WTC11 (cell line): ENCODE measurements around the gene LCE2A. TPM values are rescaled to one million over a fixed set of nuclear protein-coding genes. Genes with fewer than 3 reads are reported as not detected.
"Not testable (repeated sequence)": the region's sequence is repeated elsewhere in the genome, so short reads cannot be mapped to it uniquely, and the experiment has no call there.

Experiments used
- ATAC-seq: fragments of 200-7000 bp; cut with Tn5 transposase; 2 replicates; pipeline ENCODE4 v1.10.0; 2021; ENCODE audit warnings: mild to moderate bottlenecking, moderate library complexity
- CTCF ChIA-PET: fragments of 300-600 bp; sonication (Branson Sonifier 250); formaldehyde crosslinking; loops from one replicate; lab custom pipeline; 2021; ENCODE audit warnings: antibody characterized with exemption; lab: Charles Lee
- POLR2A ChIA-PET: fragments of 350-600 bp; sonication (Branson Sonifier 250); formaldehyde crosslinking; loops from one replicate; lab custom pipeline; 2021; ENCODE audit warnings: antibody characterized with exemption; lab: Charles Lee
- DNase-seq: peaks from one replicate; pipeline ENCODE4 v3.0.0; 2021; ENCODE audit warnings: low spot score
- H3K27ac Mint-ChIP-seq: 2 replicates; pipeline ENCODE4 v1.8.0; 2021; ENCODE audit warnings: mixed read lengths
- H3K27me3 Mint-ChIP-seq: 2 replicates; pipeline ENCODE4 v1.8.0; 2021; ENCODE audit warnings: low read depth, mild to moderate bottlenecking, moderate library complexity, mixed read lengths
- H3K36me3 Mint-ChIP-seq: 2 replicates; pipeline ENCODE4 v1.8.0; 2021; ENCODE audit warnings: mixed read lengths
- H3K4me1 Mint-ChIP-seq: 2 replicates; pipeline ENCODE4 v1.8.0; 2022; ENCODE audit warnings: mixed read lengths
- H3K4me3 Mint-ChIP-seq: 2 replicates; pipeline ENCODE4 v1.8.0; 2021; ENCODE audit warnings: mild to moderate bottlenecking, moderate library complexity, mixed read lengths
- H3K9me3 Mint-ChIP-seq: 2 replicates; pipeline ENCODE4 v1.8.0; 2021; ENCODE audit warnings: mixed read lengths
- AFF4 ChIP-seq: sonication (generic); formaldehyde crosslinking; IDR thresholded peaks from 2 replicates; pipeline ENCODE4 v1.8.1; 2023; ENCODE audit warnings: mild to moderate bottlenecking, missing genetic modification reagents, borderline replicate concordance
- ARID4B ChIP-seq: sonication (generic); formaldehyde crosslinking; IDR thresholded peaks from 2 replicates; pipeline ENCODE4 v1.8.0; 2023; ENCODE audit warnings: missing genetic modification reagents, mild to moderate bottlenecking, borderline replicate concordance
- JUN ChIP-seq: sonication (generic); formaldehyde crosslinking; IDR thresholded peaks from 2 replicates; pipeline ENCODE4 v1.8.0; 2023; ENCODE audit warnings: mild to moderate bottlenecking, missing genetic modification reagents
- NR2C2 ChIP-seq: sonication (generic); formaldehyde crosslinking; IDR thresholded peaks from 2 replicates; pipeline ENCODE4 v1.8.0; 2022; ENCODE audit warnings: mild to moderate bottlenecking, missing genetic modification reagents
- NR3C1 ChIP-seq: sonication (generic); formaldehyde crosslinking; conservative IDR thresholded peaks from 2 replicates; pipeline ENCODE4 v1.8.1; 2023; ENCODE audit warnings: low read depth, mild to moderate bottlenecking, missing genetic modification reagents
- PRDM15 ChIP-seq: sonication (generic); formaldehyde crosslinking; IDR thresholded peaks from 2 replicates; pipeline ENCODE4 v1.8.0; 2022; ENCODE audit warnings: missing genetic modification reagents
- SMAD4 ChIP-seq: sonication (generic); formaldehyde crosslinking; IDR thresholded peaks from 2 replicates; pipeline ENCODE4 v1.8.0; 2022; ENCODE audit warnings: mild to moderate bottlenecking, missing genetic modification reagents
- TEAD1 ChIP-seq: sonication (generic); formaldehyde crosslinking; IDR thresholded peaks from 2 replicates; pipeline ENCODE4 v1.8.0; 2022; ENCODE audit warnings: mild to moderate bottlenecking, missing genetic modification reagents
- ZNF423 ChIP-seq: fragments of 250-450 bp; sonication (Bioruptor Pico); IDR thresholded peaks from 2 replicates; pipeline ENCODE4 v2.1.2; 2022; ENCODE audit warnings: mild to moderate bottlenecking, moderate library complexity
- ZNF425 ChIP-seq: fragments of 250-450 bp; sonication (Bioruptor Pico); conservative IDR thresholded peaks from 2 replicates; pipeline ENCODE4 v1.9.0; 2021; ENCODE audit warnings: mild to moderate bottlenecking
- ZNF532 ChIP-seq: fragments of 250-450 bp; sonication (Bioruptor Pico); IDR thresholded peaks from 2 replicates; pipeline ENCODE4 v1.9.0; 2021; ENCODE audit warnings: mild to moderate bottlenecking, borderline replicate concordance
- total RNA-seq: library from RNA; stranded (reverse); gene quantifications from 3 replicates; pipeline ENCODE4 v1.2.3, GENCODE V29; 2021

Gene LCE2A
- total RNA-seq, 1 experiment from 2014 or later = not detected

- TF ChIP-seq ZNF423 (CRISPR knock-in tag) (no peak), PRDM15 (no peak), ZNF425 (no peak), ARID4B (CRISPR knock-in tag) (no peak), ZNF532 (CRISPR knock-in tag) (no peak), TEAD1 (CRISPR knock-in tag) (no peak), SMAD4 (no peak), AFF4 (CRISPR knock-in tag) (no peak), JUN (CRISPR knock-in tag) (no peak), NR3C1 (CRISPR knock-in tag) (no peak), NR2C2 (no peak)
- no peak within 1 kb of the TSS for H3K4me3 Mint-ChIP-seq
- no peak for DNase-seq
- H3K27ac Mint-ChIP-seq = no peak within 1 kb of the TSS
- POLR2A ChIA-PET = no interaction called here
- peaks cover 93% of the 10 kb centered on the region for H3K9me3 Mint-ChIP-seq
- no peaks in the 10 kb centered on the region for H3K4me1 Mint-ChIP-seq
- no peak for ATAC-seq
- H3K27me3 Mint-ChIP-seq = peaks cover 9% of the 10 kb centered on the region
- CTCF ChIA-PET = no interaction called here
- peaks cover 84% of the 10 kb centered on the region for H3K36me3 Mint-ChIP-seq
Measured at GRCh38 chr1:152663098-152663497, 35.0 kb upstream of the LCE2A start, which contains the start of gene LCE2D. LCE2D (plus strand) TSS chr1:152663380; CDS start chr1:152664106, 726 bp downstream.

- Mint-ChIP-seq H3K9me3 (peaks cover 92% of the 10 kb centered on the region), H3K36me3 (peaks cover 84% of the 10 kb centered on the region)
- H3K4me1 Mint-ChIP-seq, POLR2A ChIA-PET, H3K4me3 Mint-ChIP-seq, ATAC-seq, DNase-seq, H3K27me3 Mint-ChIP-seq, H3K27ac Mint-ChIP-seq: not testable (repeated sequence)
- CTCF ChIA-PET = interaction anchor here (0.6 kb wide), 1 partner anchor 12 kb away, joined by 4 read pairs; no protein-coding TSS in a partner anchor
Measured at GRCh38 chr1:152666171-152666570, 32.0 kb upstream of the LCE2A start.
